ENCODE results near the gene AKNAD1. TPM values are rescaled to one million over a fixed set of nuclear protein-coding genes. Genes with fewer than 3 reads are reported as not detected.
A peak's percentile ranks its signal among the peaks of the same experiment; 100 is the strongest.

Gene AKNAD1
- total and polyA plus RNA-seq, 2 of the 4 experiments (the other 2 are of a cell fraction), result 0.07 to 0.18 TPM

GRCh38 chr1:108799001-108799400, 57.9 kb downstream of the AKNAD1 start:
- TF ChIP-seq RAD21 (IDR thresholded peaks at IDR 0.05; ENCODE audit: low read length) (no peak), RCOR1 (IDR thresholded peaks at IDR 0.05; ENCODE audit: insufficient replicate concordance, low read length) (no peak), USF2 (IDR thresholded peaks at IDR 0.05; ENCODE audit: low read depth, low read length) (no peak), NFE2L2 (IDR thresholded peaks at IDR 0.05; ENCODE audit: low read depth, low read length) (no peak), ELK1 (IDR thresholded peaks at IDR 0.05; ENCODE audit: borderline replicate concordance, low read depth, low read length) (no peak), RFX5 (IDR thresholded peaks at IDR 0.05; ENCODE audit: low read depth, low read length) (no peak), MAZ (IDR thresholded peaks at IDR 0.05; ENCODE audit: borderline replicate concordance, low read depth, low read length) (no peak), POLR2A (IDR thresholded peaks at IDR 0.05; ENCODE audit: low read depth, low read length) (no peak), BHLHE40 (IDR thresholded peaks at IDR 0.05; ENCODE audit: low read depth, low read length) (no peak), MXI1 (IDR thresholded peaks at IDR 0.05; ENCODE audit: borderline replicate concordance, low read depth, low read length) (no peak), CEBPB (IDR thresholded peaks at IDR 0.05; ENCODE audit: low read depth, low read length) (no peak), FOS (IDR thresholded peaks at IDR 0.05; ENCODE audit: low read depth, low read length) (no peak), SMC3 (IDR thresholded peaks at IDR 0.05; ENCODE audit: low read depth, low read length) (no peak)
- Histone ChIP-seq H3K56ac (ENCODE audit: extremely low read depth, insufficient read depth, low read length) (no peak overlapping the region), H2AK5ac (ENCODE audit: low read depth, low read length) (no peak overlapping the region), H3K9ac (ENCODE audit: low read depth, low read length) (no peak overlapping the region), H3K27ac (ENCODE audit: insufficient read depth, low read length) (no peak overlapping the region), H4K5ac (ENCODE audit: low read depth, low read length) (no peak overlapping the region), H2BK120ac (ENCODE audit: low read depth, low read length) (no peak overlapping the region), H4K8ac (ENCODE audit: low read depth in 2 of 2, low read length in 2 of 2) (no peak overlapping the region), H3K4me1 (ENCODE audit: control insufficient read depth, insufficient read depth, low read length) (peaks cover 2% of the 10 kb centered on the region), H3K4ac (ENCODE audit: low read depth, low read length) (no peak overlapping the region), H3K27me3 (ENCODE audit: control insufficient read depth, insufficient read depth, low read length) (no peaks in the 10 kb centered on the region), H2BK5ac (ENCODE audit: low read depth, low read length, poor library complexity, severe bottlenecking) (peak overlapping the region; percentile 26), H4K91ac (ENCODE audit: insufficient read depth, low read depth, low read length) (no peak overlapping the region), H3K23ac (ENCODE audit: low read depth, low read length) (no peak overlapping the region), H3K9me3 (ENCODE audit: control insufficient read depth, insufficient read depth, low read length) (no peaks in the 10 kb centered on the region), H3K36me3 (ENCODE audit: control insufficient read depth, insufficient read depth, low read length) (peaks cover 14% of the 10 kb centered on the region), H3K79me1 (ENCODE audit: low read depth in 1 of 2, low read length in 2 of 2) (peaks cover 3 to 15% of the 10 kb centered on the region in 2 experiments; a peak in 3 of 4 replicates), H3K18ac (ENCODE audit: low read depth, low read length) (no peak overlapping the region), H4K20me1 (ENCODE audit: insufficient read depth, low read length) (no peaks in the 10 kb centered on the region), H3K9me1 (ENCODE audit: insufficient read depth, low read length) (peaks cover 5% of the 10 kb centered on the region), H2AFZ (replicated peaks; ENCODE audit: low read length, poor library complexity) (no peak overlapping the region), H2BK15ac (ENCODE audit: low read depth, low read length) (no peak overlapping the region), H3K4me2 (ENCODE audit: low read depth, low read length) (no peak overlapping the region), H3K14ac (replicated peaks; ENCODE audit: low read depth, low read length) (no peak overlapping the region), H3K4me3 (ENCODE audit: insufficient read depth, low read depth, low read length) (no peak overlapping the region), H2AK9ac (replicated peaks; ENCODE audit: low read depth, low read length, poor library complexity) (no peak overlapping the region), H2BK20ac (ENCODE audit: low read depth, low read length) (no peak overlapping the region)
- dilution Hi-C loops (cut with HindIII; ENCODE audit: low sequenced_read_pairs, unreplicated experiment), result no loop called here
- no peak for DNase-seq
- ChIA-PET CTCF (interaction anchor here (0.6 kb wide), 2 partner anchors 13 to 24 kb away, joined by 7 to 12 read pairs; no protein-coding TSS in a partner anchor), POLR2A (ENCODE audit: unreplicated experiment) (no interaction called here)
- in situ Hi-C loops (cut with MboI; ENCODE audit: low sequenced_read_pairs), result no loop called here
- no CpG with 5 or more reads among the region's 1 CpG for WGBS, 2 experiments (ENCODE audit: extremely low coverage in 2 of 2, insufficient read length in 1 of 2)
- no TSS peak for BruUV-seq (replicated peaks)
- intact Hi-C loops (cut with micrococcal nuclease), result loop anchor here (5.0 kb wide), 1 partner anchor 37 kb away; no protein-coding TSS in a partner anchor
- ATAC-seq (ENCODE audit: low read depth), result no peak

Data from IMR-90 (cell line).